Measurements from ENCODE around the gene FAM90A26. TPM values are rescaled to one million over a fixed set of nuclear protein-coding genes. Genes with fewer than 3 reads are reported as not detected.

FAM90A26 gene
- total RNA-seq, 1 donor from 2014 or later = not detected

Other genes starting within 250 kb of the FAM90A26 start
- not detected in 2 replicates for gene USP17L10, start 40.2 kb downstream of the FAM90A26 start, total RNA-seq
- not detected in 2 replicates for gene USP17L11, start 45.0 kb downstream of the FAM90A26 start, total RNA-seq
- gene USP17L12, start 49.7 kb downstream of the FAM90A26 start, total RNA-seq = not detected in 2 replicates
- not detected in 2 replicates for gene USP17L13, start 54.5 kb downstream of the FAM90A26 start, total RNA-seq
- gene USP17L15, start 64.0 kb downstream of the FAM90A26 start, total RNA-seq = not detected in 2 replicates
- gene USP17L17, start 73.5 kb downstream of the FAM90A26 start, total RNA-seq = not detected in 2 replicates
- gene USP17L18, start 78.2 kb downstream of the FAM90A26 start, total RNA-seq = not detected in 2 replicates
- not detected in 2 replicates for gene USP17L19, start 83.0 kb downstream of the FAM90A26 start, total RNA-seq
- gene USP17L20, start 87.7 kb downstream of the FAM90A26 start, total RNA-seq = not detected in 2 replicates
- not detected in 2 replicates for gene USP17L21, start 92.5 kb downstream of the FAM90A26 start, total RNA-seq
- not detected in 2 replicates for gene USP17L22, start 97.2 kb downstream of the FAM90A26 start, total RNA-seq
- gene USP17L24, start 154.8 kb downstream of the FAM90A26 start, total RNA-seq = not detected in 2 replicates
- not detected in 2 replicates for gene USP17L25, start 159.5 kb downstream of the FAM90A26 start, total RNA-seq
- gene USP17L26, start 164.2 kb downstream of the FAM90A26 start, total RNA-seq = not detected in 2 replicates
- not detected in 2 replicates for gene USP17L5, start 169.0 kb downstream of the FAM90A26 start, total RNA-seq
- gene USP17L27, start 173.7 kb downstream of the FAM90A26 start, total RNA-seq = not detected in 2 replicates
- not detected in 2 replicates for gene USP17L28, start 178.5 kb downstream of the FAM90A26 start, total RNA-seq
- gene USP17L29, start 183.2 kb downstream of the FAM90A26 start, total RNA-seq = not detected in 2 replicates
- gene USP17L30, start 192.7 kb downstream of the FAM90A26 start, total RNA-seq = not detected in 2 replicates

All from epithelial cell of proximal tubule (primary cell).